ENCODE measurements around the gene NTNG2.

The NTNG2 gene

DNA sequence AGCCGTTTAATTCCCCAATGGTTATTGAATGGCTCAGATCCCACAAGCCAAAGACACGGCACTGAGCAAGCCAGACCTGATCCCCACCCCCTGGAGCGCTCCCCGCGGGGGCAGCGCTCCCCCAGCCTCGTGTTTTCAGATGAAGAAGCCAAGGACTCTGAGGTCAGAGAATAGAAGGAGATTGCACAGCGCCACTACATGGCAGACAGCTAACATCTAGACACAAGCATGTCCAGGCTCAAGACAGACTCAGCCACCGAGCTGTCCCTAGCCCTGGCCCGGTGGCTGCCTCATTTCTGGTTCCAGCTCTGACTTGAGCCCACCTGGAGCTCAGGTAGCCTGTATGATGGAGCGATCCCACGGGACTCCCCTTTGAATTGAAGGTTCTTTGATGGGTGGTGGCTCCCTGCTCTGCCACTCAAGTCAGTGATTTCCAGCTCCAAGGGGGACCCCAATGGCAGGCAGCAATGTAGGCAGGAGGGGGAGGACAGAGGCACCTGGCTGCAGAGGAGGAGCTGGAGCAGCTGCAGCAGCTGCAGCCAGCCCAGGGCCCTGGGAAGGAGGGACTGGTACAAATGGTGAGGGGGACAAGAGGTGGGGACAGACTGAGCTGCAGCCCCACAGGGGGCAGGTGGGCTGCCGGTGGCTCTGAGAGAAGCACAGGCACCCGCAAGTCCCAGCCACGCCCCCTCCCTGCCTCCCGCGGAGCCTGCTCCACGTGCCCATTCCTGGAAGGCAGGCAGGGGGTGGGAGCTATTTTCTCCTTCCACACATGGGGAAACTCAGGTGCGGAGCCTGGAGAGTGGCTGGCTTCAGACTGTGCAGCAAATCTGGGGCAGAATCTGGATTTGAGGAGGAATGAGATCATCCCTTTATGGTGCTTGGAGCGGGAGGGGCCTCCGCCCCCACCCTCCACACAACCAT lies 40.2 kb downstream of the NTNG2 start:
- no peak for DNase-seq (ENCODE audit: low read depth in 2 of 2)

DNA sequence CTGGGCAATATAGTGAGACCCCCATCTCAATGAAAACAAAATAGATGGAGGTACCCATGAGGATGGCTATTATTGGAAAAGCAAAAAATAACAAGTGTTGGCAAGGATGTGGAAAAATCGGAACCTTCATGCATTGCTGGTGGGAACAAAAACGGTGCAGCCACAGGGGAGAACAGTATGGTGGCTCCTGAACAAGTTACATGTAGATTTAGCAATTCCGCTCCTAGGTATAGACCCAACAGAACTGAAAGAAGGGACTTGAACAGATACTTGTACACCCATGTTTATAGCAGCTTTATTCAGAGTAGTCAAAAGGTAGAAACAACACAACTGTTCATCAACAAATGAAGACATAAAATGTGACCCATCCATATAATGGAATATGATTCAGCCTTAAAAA lies 43.0 kb downstream of the NTNG2 start:
- no peak for DNase-seq (ENCODE audit: low read depth in 2 of 2)

DNA sequence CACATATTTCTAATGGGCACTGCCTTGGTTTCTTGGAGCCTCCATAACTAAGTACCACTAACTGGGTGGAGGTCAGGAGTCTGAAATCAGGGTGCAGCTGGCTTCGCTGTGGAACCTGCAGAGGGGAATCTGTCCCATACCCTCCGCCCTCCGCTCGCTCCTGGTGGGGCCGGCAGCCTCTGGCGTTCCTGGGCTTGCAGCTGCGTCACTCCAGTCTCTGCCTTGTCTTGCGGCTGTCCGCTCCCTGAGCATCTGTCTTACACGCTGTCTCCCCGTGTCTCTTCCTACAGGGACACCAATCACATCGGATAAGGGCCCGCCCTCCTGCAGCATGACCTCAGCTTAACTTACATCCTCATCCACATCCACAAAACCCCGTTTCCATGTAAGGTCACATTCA lies 45.4 kb downstream of the NTNG2 start:
- no peak for DNase-seq (ENCODE audit: low read depth in 2 of 2)

DNA sequence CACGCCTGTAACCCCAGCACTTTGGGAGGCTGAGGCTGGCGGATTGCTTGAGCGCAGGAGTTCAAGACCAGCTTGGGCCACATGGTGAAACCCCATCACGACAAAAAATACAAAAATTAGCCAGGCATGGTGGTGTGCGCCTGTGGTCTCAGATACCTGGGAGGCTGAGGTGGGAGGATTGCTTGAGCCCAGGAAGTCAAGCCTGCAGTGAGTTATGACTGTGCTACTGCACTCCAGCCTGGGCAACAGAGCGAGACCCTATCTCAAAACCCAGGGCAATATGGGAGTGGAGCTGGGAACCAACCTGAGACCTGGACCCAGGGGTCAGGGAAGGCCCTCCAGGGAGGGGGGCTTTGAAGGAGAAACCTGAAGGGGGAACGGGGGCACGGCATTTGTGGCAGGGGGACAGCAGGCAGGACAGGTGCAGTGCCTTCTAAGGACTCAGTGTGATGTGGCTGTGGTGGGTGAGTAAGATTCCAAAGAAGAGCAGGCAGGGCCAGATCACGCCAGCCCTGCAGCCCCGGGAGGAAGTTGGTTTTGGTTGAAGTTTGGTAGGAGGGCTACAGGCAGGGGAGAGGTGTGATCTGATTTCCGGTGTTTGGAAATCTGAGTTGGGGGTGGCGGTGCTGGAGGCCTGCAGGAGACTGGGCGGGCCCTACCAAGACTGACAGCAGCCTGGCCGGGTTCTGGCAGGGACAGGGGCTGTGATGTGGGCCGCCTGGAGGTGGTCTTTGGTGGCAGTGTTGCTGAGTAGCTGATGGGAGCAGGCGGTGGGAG lies 46.2 kb downstream of the NTNG2 start:
- no peak for DNase-seq (ENCODE audit: low read depth in 2 of 2)

DNA sequence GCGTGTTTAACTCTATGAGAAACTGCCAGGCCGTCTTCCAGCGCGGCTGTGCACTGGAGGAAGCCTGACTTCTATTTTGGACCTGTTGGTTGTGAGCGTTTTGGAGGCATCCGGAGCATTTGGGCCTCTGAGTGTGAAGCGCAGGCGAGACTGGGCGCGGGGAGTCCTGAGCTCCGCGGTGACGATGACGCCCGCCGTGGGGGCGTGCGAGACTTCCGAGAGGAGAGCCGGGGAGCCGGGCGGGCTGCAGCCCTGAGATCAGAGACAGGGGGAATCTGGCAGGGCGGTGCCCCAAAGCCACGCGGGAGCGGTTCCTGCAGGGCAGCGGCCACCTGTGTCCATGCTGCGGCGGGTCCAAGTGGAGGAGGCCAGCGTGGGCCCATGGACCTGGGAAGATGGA lies 47.4 kb downstream of the NTNG2 start:
- no peak for DNase-seq (ENCODE audit: low read depth in 2 of 2)

DNA sequence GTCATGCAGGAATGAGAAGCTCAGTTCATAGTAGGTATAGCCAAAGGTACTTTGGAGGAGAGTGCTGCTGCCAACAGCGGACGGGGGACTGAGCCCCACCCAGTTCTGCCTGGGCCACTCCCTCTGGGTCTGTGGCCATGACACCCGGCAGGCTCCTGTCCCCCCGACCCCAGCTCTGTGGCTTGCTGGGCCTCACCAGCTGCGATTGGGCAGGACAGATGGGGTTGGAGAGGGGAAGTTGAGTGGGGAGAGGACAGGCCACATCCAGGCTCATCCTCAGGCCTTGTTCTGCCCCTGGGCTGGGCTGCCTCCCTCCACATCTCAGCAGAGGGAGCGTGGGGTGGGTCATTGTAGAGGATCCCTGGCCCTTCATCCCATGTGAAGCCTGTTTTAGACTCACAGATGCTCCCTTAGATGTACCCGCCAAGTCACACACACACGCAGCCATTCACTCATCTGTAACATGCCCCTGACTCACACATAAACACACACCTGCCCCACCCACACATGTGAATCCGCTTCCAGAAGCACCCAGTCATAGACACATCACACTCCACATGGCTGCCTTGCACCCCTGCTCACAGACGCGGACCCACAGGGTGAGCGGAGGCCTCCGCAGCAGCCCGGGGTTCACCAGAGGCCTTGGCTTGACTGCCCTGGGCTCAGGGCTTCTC lies 48.8 kb downstream of the NTNG2 start:
- DNase-seq (ENCODE audit: low read depth in 2 of 2) = no peak

DNA sequence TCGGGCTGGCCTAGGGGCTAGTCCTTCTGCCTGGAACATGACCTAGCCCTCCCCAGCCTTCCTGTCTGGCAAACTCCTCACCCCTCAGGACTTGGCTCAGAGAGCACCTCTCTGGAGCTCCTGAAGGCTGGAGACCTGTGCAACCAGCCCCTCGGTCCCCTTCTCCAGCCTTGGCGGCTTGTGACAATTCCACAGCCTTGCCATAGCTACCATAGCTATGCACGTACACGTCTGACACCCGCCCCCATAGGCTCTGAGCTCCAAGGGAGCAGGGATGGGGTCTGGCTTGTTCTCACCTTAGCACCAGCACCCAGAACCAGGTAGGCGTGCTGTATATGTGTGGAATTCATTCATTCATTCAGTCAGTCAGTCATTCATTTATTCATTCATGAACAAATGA lies 49.7 kb downstream of the NTNG2 start:
- no peak for DNase-seq (ENCODE audit: low read depth in 2 of 2)

DNA sequence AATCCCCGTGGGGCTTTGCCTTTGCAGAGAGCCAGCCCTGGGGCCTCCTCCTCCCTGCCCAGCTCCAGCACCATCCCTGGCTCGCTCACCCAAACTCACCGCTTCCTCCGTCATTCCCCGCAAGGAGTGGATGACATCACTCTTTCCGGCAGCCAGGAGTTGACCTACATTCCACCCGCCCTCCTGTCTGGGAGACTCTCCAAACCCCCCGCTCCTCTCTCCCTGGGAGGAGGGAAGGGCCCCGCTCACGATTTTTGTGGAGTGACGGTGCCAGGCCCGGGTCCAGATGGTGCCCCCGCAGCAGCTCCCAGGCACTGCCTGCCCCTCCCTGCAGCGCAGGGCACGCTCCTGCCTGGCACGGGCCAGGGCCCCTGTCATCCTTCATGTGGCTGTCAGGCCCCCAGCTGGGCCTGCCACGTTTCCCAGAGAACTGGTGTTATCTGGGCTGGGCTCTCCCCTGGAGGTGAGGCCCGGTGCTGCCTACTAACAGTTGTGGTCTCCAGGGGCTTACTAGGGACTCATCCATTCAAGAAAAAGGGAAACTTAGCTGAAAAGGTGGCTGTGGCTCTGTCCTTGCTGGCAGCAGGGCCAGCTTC lies 52.3 kb downstream of the NTNG2 start:
- DNase-seq (ENCODE audit: low read depth in 2 of 2) = no peak

DNA sequence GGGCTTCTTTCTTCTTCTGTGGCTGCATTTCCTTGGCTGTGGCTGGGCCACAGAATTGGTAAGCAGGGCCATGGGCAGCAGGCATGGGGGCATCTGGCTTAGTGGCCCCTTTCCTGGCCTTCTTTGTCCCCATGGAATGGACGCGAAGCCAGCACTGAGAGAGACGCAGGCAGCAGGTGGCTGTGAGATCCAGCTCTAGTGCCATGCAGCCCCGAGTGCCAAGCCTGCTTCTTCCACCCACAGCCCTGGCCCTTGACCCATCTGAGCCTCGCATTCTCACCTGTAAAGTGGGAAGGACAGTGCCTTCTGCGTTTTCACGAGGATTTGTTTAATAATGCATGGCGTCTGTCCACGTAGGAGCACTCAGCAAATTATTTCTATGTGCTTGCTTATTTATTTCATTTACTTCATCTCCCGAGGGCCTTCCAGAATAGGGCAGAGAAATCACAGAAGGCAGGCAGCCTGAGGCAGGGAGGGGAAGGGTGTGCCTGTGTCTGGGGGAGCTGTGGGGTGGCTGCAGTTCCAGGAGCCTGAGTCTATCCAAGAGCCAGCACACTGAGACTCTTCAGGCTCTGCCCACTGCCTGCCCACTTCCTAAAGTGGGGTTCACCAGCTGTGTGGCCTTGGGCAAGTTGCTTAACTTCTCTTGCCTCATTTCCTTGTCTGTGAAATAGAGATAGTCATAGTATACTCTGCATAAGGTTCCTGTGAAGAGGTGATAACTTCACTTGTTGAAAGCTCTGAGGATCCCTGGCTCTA lies 55.2 kb downstream of the NTNG2 start:
- no peak for DNase-seq (ENCODE audit: low read depth in 2 of 2)

DNA sequence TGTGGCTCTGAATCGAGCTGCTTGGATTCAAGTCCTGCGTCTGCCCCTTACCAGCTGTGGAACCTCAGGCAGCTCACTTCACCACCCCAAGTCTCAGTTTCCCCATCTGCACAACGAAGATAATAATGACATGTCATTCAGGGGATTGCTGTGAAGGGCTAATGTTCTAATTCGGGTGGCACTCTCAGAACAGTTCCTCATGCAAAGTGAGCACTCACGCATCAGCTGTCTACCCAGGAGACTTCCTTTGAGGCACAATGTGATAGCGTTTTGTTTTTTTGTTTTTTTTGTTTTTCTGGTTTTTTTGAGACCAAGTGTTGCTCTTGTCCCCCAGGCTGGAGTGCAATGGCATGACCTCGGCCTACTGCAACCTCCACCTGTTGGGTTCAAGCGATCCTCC lies 56.4 kb downstream of the NTNG2 start:
- DNase-seq (ENCODE audit: low read depth in 2 of 2) = no peak

DNA sequence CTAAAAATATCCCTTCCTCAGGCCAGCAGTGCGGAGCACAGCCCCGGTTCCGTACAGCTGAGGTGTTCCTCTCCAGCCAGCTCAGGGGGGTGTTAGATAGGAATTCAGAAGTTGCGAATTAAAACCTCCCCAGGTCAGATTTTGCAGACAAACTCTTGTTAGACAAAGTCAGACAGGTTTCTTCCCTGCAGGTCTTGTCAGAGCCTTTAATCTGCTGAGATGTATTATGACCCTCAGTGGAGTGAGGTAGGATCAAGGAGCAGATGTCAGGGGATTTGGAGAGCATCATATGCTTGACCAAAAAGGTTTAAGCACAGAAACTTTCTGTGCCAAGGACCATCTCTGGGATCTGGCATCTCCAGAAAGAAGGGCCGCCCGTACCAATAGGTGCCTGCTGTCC lies 60.1 kb downstream of the NTNG2 start:
- DNase-seq (ENCODE audit: low read depth in 2 of 2) = no peak

DNA sequence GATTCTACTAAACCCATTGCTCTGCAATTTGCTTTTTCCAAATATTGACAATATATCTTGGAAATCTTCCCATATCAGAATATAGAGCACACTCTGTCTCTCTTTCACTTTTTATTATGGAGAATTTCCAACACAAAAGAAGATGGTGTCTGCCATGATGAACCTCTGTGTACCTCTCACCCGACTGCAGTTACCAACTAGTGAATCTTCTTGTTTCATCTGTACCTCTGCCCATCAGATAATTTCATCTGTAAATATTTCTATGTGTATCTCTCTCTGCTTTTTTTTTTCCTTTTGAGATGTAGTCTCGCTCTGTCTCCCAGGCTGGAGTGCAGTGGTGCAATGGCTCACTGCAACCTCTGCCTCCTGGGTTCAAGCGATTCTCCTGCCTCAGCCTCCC lies 62.8 kb downstream of the NTNG2 start:
- DNase-seq (ENCODE audit: low read depth in 2 of 2) = no peak

DNA sequence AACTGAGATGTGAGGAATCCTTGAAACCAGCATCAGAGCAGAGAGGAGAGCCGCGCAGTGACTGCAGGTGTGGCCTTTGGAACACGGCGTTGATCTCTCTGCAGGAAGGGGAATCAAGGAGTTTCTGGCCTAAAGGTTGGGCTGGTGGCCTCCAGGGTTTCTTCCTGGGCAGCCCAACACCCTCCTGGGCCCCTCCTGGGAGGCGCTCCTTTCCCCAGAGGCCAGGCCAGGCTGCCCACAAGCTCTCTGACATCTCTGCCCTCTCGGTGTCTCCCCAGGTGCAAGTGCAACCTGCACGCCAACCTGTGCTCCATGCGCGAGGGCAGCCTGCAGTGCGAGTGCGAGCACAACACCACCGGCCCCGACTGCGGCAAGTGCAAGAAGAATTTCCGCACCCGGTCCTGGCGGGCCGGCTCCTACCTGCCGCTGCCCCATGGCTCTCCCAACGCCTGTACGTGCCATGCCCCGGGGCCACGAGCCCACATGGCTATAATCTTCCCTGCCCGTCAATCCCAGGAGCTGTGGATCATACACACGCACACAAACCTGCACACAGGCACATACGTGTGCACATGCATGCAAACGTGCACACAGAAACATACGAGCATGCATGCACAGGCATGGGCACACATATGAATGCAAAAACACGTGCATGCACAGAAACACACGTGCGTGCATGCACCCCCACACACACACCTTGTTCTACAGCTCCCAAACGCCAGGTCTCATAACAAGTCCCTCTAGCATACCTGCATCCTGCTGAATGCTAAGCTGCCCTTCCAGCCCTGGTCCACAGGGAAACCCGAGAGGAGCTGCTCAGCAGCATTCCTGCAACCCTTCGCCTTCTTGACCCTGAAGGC lies 64.9 kb downstream of the NTNG2 start:
- DNase-seq (ENCODE audit: low read depth in 2 of 2) = no peak

DNA sequence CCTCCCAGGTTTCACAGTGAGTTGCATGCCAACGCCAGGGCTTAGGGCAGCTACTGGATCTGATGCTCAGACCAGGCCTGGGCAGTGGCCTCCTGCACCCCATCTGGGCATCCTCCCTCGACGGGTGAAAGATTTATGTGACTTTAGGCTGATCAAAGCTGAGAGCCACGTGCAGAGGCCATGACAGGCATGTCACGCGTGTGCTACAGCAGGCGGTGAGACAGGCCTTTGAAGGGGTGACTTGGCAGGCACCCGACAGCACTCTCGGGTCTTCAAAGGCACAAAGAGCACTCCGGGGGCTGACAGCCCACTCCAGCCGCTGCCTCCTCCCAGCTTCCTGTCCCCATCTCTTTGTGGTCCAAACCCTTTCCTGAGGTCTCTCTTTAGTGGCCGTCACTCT lies 66.2 kb downstream of the NTNG2 start:
- no peak for DNase-seq (ENCODE audit: low read depth in 2 of 2)

DNA sequence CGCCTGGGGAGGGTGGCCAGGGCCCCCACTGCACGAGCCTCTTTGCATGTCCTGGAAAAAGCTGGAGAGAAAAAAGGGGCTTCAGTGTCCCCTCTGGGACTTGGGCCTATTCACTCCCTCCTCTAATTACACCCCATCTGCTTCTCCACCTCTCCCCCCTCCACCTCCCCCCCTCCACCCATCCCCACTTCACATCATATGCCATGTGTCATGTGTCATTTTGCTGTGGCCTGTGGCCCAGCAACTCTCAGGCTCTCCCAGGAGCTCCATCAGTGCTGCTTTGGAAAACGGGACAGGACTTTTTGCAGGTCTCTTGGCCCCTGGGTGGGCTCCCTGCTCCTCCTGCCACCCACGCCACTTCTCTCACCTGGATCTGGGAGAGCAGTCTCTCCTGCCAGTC lies 68.7 kb downstream of the NTNG2 start:
- DNase-seq (ENCODE audit: low read depth in 2 of 2) = no peak

DNA sequence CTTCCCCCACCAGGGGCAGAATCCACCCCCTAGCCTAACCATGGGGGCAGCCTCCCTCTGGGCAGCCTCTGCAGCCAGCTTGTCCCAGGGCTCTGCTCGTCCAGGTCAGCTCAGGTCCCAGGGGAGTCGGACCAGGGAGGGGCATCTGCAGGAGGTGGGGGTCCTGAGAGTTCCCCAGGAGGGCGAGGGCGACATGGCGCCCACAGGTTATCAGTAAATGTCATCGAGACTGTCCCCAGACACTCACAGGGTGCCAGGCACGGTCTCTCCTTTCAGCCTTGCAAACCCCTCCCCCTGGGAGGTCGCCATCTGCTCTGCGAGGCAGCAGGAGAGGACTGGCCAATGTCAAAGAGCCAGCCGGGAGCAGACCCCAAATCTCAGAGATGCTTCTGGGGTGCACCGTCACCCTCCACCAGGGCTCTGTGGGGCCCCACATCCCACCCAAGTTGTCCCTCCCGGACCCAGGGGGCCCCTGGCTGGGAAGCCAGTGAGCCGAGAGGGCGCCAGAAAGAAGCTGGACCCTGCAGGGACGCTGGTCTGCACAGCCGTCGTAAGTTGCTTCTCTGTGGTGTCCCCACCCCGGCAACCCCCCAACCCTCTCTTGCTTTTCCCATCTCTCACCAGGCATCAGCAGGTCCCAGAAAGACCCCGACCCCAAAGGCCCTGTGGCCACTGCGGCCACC lies 69.3 kb downstream of the NTNG2 start:
- DNase-seq (ENCODE audit: low read depth in 2 of 2) = no peak

DNA sequence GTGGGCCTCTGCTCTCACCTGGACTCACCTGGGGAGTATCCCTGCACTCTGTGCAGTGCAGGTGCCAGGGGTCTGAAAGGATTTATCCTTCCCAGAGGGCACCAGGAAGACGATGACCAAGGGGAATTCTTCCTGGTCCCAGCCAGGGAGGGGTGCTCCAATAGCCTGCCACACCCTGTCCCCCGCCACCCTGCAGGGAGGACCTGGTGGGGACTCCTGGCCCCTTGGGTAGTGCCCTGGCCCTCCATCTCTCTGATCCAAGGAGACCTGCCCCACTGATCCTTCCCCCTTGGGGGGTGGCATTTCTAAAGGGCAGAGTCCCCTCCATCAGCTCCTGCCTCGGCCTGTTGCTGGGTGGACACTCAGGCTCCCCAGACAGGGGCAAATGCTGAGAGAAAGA lies 70.7 kb downstream of the NTNG2 start:
- no peak for DNase-seq (ENCODE audit: low read depth in 2 of 2)

DNA sequence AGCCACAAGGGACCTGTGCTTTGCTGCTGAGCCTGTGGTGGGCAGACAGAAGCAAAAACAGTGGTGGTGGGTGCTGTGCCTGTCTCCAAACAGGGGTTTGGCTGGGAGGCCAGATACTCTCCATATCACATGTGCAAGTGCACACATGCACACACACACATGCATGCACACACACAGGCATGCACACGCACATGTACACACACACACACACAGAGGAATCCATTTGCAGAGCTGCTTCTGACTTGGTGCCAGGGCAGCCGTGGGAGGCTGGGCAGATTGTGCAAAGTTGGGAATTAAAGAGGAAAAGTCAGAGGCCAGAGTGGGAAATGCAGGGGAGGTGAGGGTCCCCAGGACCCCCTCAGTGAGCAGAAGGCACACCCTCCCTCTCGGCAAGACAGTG lies 71.3 kb downstream of the NTNG2 start:
- DNase-seq (ENCODE audit: low read depth in 2 of 2) = no peak

DNA sequence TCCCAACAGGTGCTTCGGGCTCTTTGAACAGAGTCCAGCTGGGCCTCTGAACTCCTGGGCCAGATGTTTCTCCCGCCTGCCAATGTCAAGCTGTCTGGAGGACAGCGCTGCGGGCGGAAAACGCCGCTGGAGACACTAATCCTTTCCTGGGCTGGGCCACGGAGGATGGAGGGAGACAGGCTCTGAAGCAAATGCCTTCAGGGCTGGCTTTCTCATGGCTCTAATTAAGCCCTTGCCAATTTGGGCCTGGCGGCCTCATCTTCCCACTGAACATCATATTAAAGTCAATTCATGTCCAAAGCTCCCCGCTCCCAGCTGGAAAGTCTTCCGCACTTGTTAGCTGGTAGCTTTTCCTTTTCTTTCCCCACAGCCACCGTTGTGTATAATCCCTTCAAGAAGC lies 72.7 kb downstream of the NTNG2 start:
- no peak for DNase-seq (ENCODE audit: low read depth in 2 of 2)

DNA sequence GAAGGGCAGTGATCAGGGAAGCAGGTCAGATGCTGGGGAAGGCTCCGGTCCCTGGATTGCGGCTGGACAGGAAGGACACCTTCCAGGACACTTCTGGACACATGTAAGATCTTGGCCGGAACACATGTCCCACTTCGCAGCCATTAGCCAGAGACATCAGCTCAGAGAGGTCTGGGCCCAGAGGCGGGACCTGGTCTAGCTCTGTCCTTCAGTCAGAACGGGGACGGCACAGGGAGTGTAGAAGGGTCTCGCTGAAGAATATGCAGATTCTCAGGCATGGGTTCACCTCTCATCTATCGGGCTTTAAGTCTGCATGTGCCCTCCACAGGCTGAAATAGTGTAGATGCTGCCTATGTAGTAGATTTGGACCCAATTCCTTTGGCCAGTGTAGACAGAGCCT lies 73.3 kb downstream of the NTNG2 start:
- DNase-seq (ENCODE audit: low read depth in 2 of 2) = no peak

Data from stimulated activated CD4-positive, alpha-beta T cell treated with anti-CD3 and anti-CD28 coated beads, Interleukin-1b, Interleukin-23, amount 100 ng/mL, for 4 hours (primary cell).